ENCODE measurements around the gene WDR38. TPM values are rescaled to one million over a fixed set of nuclear protein-coding genes. Genes with fewer than 3 reads are reported as not detected.
A peak's percentile ranks its signal among the peaks of the same experiment; 100 is the strongest.

WDR38 gene
- polyA plus RNA-seq, 12 donors = 0.12 to 0.34 (median 0.26) TPM; not detected in 6

- DNase-seq = no peak
Measured at GRCh38 chr9:124857533-124858162, 4.4 kb downstream of the WDR38 start.

DNA sequence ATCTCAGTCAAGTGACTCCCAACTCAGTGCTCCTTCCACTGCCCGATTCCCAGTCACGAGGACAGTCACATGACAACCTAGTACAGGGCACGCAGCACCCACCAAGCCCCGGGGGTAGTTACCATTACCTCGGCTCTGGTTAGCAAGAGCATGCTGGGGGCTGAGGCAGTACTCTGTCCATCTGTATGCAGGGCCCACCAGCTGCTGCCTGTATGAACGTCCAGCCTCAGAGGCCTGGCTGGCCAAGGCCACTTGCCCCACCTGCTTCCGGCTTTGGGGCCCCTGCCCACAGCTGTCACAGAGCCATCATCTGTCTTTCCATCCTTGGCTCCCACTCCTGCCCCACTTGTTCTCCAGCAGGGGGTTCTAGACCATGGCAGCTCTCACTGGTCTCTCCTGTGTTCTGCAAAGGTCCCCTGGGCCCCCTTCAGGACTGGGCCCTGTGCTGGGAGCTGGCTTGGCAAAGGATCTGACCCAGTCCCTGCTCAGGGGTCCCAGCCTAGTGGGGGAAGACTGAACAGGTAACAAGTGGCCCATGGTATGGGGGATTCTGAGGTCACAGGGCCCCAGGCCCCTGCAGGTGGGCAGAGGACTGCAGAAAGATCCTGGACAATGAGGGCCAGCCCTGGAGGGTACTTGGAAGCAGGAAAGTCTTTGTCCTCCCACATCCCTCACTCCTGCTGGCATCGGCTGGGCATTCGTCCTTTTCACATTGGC lies 5.2 kb downstream of the WDR38 start:
- no peak for DNase-seq

GRCh38 chr9:124859803-124860581 lies 6.7 kb downstream of the WDR38 start:
- no peak for DNase-seq

- no peak for DNase-seq
Measured at GRCh38 chr9:124860582-124861341, 7.5 kb downstream of the WDR38 start.

GRCh38 chr9:124861342-124862229 lies 8.3 kb downstream of the WDR38 start, which contains the start of the genes ARPC5L and RPL35:
Gene ARPC5L (plus strand): TSS chr9:124862130. CDS start chr9:124869291, 7,161 bp downstream.
Gene RPL35 (minus strand): TSS chr9:124861957. CDS start chr9:124861912, 45 bp downstream.
- DNase-seq = peak; percentile 94

GRCh38 chr9:124863371-124863871 lies 10.2 kb downstream of the WDR38 start:
- no peak for DNase-seq

- peak; percentile 83 for DNase-seq
Measured at GRCh38 chr9:124868511-124869465, 15.5 kb downstream of the WDR38 start.

DNA sequence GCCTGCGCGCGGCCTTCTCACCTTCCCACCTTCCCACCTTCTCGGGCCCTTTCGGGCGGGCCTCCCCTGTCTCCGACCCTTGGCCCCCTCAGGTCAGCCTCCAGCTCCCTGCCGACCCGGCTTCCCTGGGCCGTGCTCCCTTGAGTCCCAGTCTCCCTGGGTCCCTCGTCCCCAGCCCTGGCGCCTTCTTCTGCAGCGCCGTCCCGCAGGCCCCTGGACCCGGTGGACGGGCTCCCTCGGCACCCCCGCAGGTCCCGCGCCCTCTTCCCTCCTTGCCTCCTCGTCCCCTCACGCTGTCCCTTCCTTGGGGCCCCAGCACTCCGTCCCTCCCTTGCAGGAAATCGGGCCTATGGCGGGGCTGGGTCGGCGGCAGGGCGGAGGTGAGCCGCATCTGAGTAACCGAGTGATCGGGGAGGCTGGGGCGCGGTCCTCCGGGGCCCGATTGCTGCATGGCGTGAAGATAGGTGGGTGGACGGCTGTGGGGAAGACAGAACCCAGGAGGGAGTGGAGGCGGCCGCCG lies 16.3 kb downstream of the WDR38 start:
- DNase-seq = no peak

GRCh38 chr9:124869986-124870560 lies 16.8 kb downstream of the WDR38 start:
- DNase-seq = no peak

DNA sequence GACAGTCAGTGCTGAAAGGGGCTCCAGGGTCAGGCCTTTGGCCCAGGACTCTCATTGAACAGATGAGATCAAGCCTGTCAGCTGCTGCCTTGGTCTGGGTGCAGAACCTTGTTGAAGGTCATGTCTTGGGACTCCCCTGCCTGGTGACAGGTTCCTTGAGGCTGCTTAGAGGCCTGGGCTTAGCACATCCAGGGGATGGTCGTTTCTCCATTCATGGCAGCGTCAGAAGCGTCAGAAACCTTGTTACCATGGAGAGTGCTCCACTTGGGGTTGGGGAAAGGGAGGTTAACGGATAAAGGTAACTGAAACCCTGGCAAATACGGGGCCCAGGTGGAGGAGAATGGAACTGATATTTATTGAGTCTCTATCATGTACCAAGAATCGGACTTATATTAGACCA lies 17.5 kb downstream of the WDR38 start:
- DNase-seq = no peak

- DNase-seq = no peak
Measured at GRCh38 chr9:124871156-124871561, 17.9 kb downstream of the WDR38 start.

- no peak for DNase-seq
Measured at GRCh38 chr9:124873664-124874063, 20.4 kb downstream of the WDR38 start.

- DNase-seq = no peak
Measured at GRCh38 chr9:124875501-124875900, 22.2 kb downstream of the WDR38 start.

DNA sequence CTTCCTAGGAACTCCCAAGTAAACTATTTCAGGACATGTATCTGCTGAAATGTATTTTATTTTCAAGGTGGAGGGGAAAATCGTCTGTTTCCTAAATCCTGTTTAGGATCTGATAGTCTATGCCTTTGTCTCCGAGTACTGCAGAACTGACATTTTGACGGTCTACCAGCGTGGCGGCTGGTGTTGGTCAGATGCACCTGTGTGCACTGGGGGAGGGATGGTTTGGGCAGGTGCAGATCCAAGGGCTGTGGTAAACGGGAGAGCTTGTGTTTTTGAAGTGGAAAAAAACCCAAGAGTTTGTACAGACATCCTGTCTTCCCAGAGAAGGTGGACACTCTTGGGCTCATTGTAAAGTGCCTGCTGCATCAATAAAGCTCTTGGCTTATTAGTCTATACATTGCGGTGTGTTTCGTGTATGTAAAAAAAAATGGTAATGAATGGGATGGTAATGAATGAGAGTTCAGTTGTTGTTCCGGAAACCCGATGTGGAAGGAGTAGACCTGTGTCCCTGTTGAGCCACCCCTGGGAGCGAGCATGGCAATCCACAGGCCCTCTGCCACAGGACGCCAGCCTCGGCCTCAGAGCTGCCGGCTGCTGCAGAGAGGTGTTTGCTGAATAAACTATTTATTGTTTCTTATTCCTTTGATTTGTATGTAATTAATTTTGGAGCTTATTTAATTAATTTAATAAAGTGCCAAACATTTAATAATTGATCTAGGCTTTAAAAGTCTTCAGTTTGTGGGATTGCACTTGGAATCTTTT lies 23.9 kb downstream of the WDR38 start:
- DNase-seq = no peak

- no peak for DNase-seq
Measured at GRCh38 chr9:124878021-124878420, 24.8 kb downstream of the WDR38 start.

GRCh38 chr9:124878518-124878917 lies 25.3 kb downstream of the WDR38 start:
- DNase-seq = no peak

DNA sequence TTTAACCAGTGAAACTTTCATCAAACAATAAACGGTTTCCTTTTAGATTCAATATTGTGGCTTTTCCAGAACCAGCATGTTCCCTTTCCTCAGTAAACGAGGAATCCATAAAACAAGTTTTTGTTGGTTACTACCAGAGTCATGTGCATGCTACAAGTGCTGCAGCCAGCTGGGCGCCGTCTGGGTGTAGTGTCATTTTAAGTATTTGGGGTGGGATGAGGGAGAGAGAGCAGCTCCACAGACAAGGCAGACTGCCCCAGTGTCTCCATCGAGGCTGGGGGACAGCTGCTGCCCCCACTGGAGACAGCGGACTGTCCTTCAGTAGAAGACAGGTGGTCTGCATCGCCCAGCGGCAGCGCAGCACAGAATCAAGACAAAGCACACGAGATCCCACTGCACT lies 26.0 kb downstream of the WDR38 start:
- DNase-seq = no peak

- no peak for DNase-seq
Measured at GRCh38 chr9:124880501-124880900, 27.2 kb downstream of the WDR38 start.

All from muscle of arm (tissue), 12 donors.